ENCODE results near the gene MFSD12.

Gene MFSD12

GRCh38 chr19:3515891-3516422, 41.4 kb downstream of the MFSD12 start:
- peaks cover 28% of the 10 kb centered on the region for H3K4me1 ChIP-seq (ENCODE audit: control insufficient read depth, low read length)
- peak overlapping the region; percentile 37; the same call in 1 of the 2 replicates for H3K4me3 ChIP-seq (ENCODE audit: low read length)
- TF ChIP-seq EZH2phosphoT487 (IDR thresholded peaks at IDR 0.05; ENCODE audit: borderline replicate concordance, low read length) = no peak
- no peak for TF ChIP-seq CTCF (IDR thresholded peaks at IDR 0.05; ENCODE audit: low read depth, low read length, poor library complexity, severe bottlenecking)
- H4K20me1 ChIP-seq (ENCODE audit: control insufficient read depth, insufficient read depth, low read depth, low read length) = peaks cover 19% of the 10 kb centered on the region
- H3K9me2 ChIP-seq (replicated peaks; ENCODE audit: control insufficient read depth, low read length) = no peaks in the 10 kb centered on the region
- peaks cover 91% of the 10 kb centered on the region for H3K79me2 ChIP-seq (ENCODE audit: control insufficient read depth, low read length)
- no peaks in the 10 kb centered on the region for H3K9me3 ChIP-seq (ENCODE audit: control insufficient read depth, insufficient read depth, low read length)
- peak overlapping the region; percentile 62 for H3K4me2 ChIP-seq (ENCODE audit: low read length)
- H3F3A ChIP-seq (ENCODE audit: control insufficient read depth, insufficient read depth) = peaks cover 10% of the 10 kb centered on the region
- H3K27ac ChIP-seq (ENCODE audit: low read depth, low read length) = peak overlapping the region; percentile 51
- peaks cover 14% of the 10 kb centered on the region for H3K36me3 ChIP-seq (ENCODE audit: control insufficient read depth, low read length)
- no peaks in the 10 kb centered on the region for H3K27me3 ChIP-seq (ENCODE audit: control insufficient read depth, low read length)

DNA sequence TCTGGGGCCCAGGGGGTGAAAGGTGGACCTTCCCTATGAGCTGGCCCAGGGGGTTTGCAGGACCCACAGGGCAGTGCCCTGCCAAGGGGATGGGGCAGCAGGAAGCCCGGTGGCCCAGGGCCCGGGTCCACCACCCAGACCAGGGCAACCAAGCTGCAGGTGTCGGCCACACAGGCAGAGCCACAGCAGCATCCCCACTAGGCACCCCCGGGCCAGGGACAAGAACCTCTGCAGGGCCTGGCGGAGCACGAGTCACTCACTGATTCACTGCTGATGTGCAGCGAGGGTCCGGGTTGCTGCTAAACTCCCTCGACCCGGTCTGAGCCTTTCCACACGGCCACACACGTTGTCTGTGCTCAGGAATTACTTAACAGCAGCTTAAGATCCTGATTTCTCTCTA, 42.5 kb downstream of the MFSD12 start:
- Histone ChIP-seq H3K4me3 (ENCODE audit: low read length) (no peak overlapping the region), H3K4me2 (ENCODE audit: low read length) (no peak overlapping the region), H4K20me1 (ENCODE audit: control insufficient read depth, insufficient read depth, low read depth, low read length) (peaks cover 18% of the 10 kb centered on the region), H3K79me2 (ENCODE audit: control insufficient read depth, low read length) (peaks cover 91% of the 10 kb centered on the region), H3F3A (ENCODE audit: control insufficient read depth, insufficient read depth) (peaks cover 10% of the 10 kb centered on the region), H3K27ac (ENCODE audit: low read depth, low read length) (no peak overlapping the region), H3K9me2 (replicated peaks; ENCODE audit: control insufficient read depth, low read length) (no peaks in the 10 kb centered on the region), H3K9me3 (ENCODE audit: control insufficient read depth, insufficient read depth, low read length) (no peaks in the 10 kb centered on the region), H3K36me3 (ENCODE audit: control insufficient read depth, low read length) (peaks cover 22% of the 10 kb centered on the region), H3K4me1 (ENCODE audit: control insufficient read depth, low read length) (peaks cover 28% of the 10 kb centered on the region), H3K27me3 (ENCODE audit: control insufficient read depth, low read length) (no peaks in the 10 kb centered on the region)
- no peak for TF ChIP-seq EZH2phosphoT487 (IDR thresholded peaks at IDR 0.05; ENCODE audit: borderline replicate concordance, low read length)
- TF ChIP-seq CTCF (IDR thresholded peaks at IDR 0.05; ENCODE audit: low read depth, low read length, poor library complexity, severe bottlenecking) = no peak

DNA sequence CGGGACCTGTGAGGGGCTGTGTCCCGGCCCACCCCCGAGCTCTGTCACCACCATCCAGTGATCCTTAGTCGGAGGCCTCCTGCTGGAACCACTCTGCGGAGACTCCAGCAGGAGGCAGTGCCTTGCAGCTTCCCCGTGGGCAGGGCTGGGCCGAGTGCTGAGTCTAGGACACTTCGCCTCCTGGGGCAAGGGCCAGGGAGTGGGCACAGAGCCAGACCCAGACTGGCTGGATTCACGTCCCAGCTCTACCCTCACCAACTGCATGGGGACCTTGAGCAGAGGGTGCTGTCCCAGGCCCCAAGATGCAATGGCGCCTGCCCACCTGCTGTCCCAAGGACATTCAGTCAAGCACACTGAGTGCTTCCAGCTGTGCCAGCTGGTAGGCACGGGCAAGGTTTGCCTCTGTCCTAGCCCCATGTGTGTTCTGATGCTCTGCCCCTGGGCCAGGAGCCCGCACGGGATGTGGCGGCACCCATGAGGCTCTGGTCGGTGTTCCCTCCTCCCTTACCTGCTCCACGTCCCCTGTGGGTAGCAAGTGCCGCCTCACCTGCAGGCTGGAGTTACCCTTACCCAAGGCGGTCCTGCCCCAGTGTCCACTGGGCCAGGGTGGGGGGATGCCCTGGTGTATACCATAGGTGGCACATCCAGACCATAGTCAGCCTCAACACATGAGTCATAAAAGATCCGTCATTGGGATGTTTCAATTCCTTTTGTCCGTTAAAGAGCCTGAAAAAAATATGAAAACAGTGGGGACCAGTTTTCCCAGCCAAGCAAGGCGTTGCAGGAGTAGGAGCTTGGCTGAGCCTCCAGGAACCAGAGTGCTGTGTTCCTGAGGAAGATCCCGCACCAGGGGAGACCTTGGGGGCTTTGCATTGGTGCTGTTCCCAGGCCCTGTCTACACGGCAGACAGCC, 43.9 kb downstream of the MFSD12 start:
- no peaks in the 10 kb centered on the region for H3K27me3 ChIP-seq (ENCODE audit: control insufficient read depth, low read length)
- H3K9me3 ChIP-seq (ENCODE audit: control insufficient read depth, insufficient read depth, low read length) = no peaks in the 10 kb centered on the region
- no peak overlapping the region for H3K4me3 ChIP-seq (ENCODE audit: low read length)
- peaks cover 10% of the 10 kb centered on the region for H3F3A ChIP-seq (ENCODE audit: control insufficient read depth, insufficient read depth)
- H3K9me2 ChIP-seq (replicated peaks; ENCODE audit: control insufficient read depth, low read length) = no peaks in the 10 kb centered on the region
- peaks cover 28% of the 10 kb centered on the region for H3K4me1 ChIP-seq (ENCODE audit: control insufficient read depth, low read length)
- TF ChIP-seq EZH2phosphoT487 (IDR thresholded peaks at IDR 0.05; ENCODE audit: borderline replicate concordance, low read length) = no peak
- TF ChIP-seq CTCF (IDR thresholded peaks at IDR 0.05; ENCODE audit: low read depth, low read length, poor library complexity, severe bottlenecking) = no peak
- peaks cover 29% of the 10 kb centered on the region for H3K36me3 ChIP-seq (ENCODE audit: control insufficient read depth, low read length)
- no peak overlapping the region for H3K4me2 ChIP-seq (ENCODE audit: low read length)
- H3K27ac ChIP-seq (ENCODE audit: low read depth, low read length) = no peak overlapping the region
- peaks cover 91% of the 10 kb centered on the region for H3K79me2 ChIP-seq (ENCODE audit: control insufficient read depth, low read length)
- peaks cover 19% of the 10 kb centered on the region for H4K20me1 ChIP-seq (ENCODE audit: control insufficient read depth, insufficient read depth, low read depth, low read length)
